Measurements from ENCODE around the gene MS4A12.
"Not testable (repeated sequence)": the region's sequence is repeated elsewhere in the genome, so short reads cannot be mapped to it uniquely, and the experiment has no call there.

MS4A12 gene

GRCh38 chr11:60477035-60477445 is 15.5 kb upstream of the MS4A12 start:
- H3K4me1 ChIP-seq (ENCODE audit: control insufficient read depth in 5 of 5, insufficient read depth in 5 of 5, low read length in 5 of 5): no peaks in the 10 kb centered on the region
- H3K36me3 ChIP-seq (ENCODE audit: control insufficient read depth in 5 of 5, insufficient read depth in 5 of 5, low read length in 5 of 5): no peaks in the 10 kb centered on the region
- no peak overlapping the region for H3K4me3 ChIP-seq (ENCODE audit: low read depth in 1 of 5, low read length in 5 of 5)
- H3K9me3 ChIP-seq (ENCODE audit: control insufficient read depth in 5 of 5, low read length in 5 of 5): no peaks in the 10 kb centered on the region
- H3K27me3 ChIP-seq (ENCODE audit: control insufficient read depth in 5 of 5, insufficient read depth in 4 of 5, low read length in 5 of 5): no peaks in the 10 kb centered on the region
- H3K9ac ChIP-seq (ENCODE audit: low read length in 5 of 5): no peak overlapping the region
- H3K27ac ChIP-seq (ENCODE audit: low read depth, low read length): no peak overlapping the region

GRCh38 chr11:60482361-60482760 is 10.2 kb upstream of the MS4A12 start:
- Histone ChIP-seq H3K27ac (ENCODE audit: low read depth, low read length) (no peak overlapping the region), H3K4me1 (ENCODE audit: control insufficient read depth in 5 of 5, insufficient read depth in 5 of 5, low read length in 5 of 5) (peaks cover 0 to 3% (median 0%) of the 10 kb centered on the region in 5 donors), H3K27me3 (ENCODE audit: control insufficient read depth in 5 of 5, insufficient read depth in 4 of 5, low read length in 5 of 5) (no peaks in the 10 kb centered on the region), H3K4me3 (ENCODE audit: low read depth in 1 of 5, low read length in 5 of 5) (no peak overlapping the region), H3K9me3 (ENCODE audit: control insufficient read depth in 5 of 5, low read length in 5 of 5) (no peaks in the 10 kb centered on the region), H3K9ac (ENCODE audit: low read length in 5 of 5) (no peak overlapping the region), H3K36me3 (ENCODE audit: control insufficient read depth in 5 of 5, insufficient read depth in 5 of 5, low read length in 5 of 5) (no peaks in the 10 kb centered on the region)

GRCh38 chr11:60485987-60486386 is 6.6 kb upstream of the MS4A12 start:
- Histone ChIP-seq H3K9me3 (ENCODE audit: control insufficient read depth in 5 of 5, low read length in 5 of 5) (no peaks in the 10 kb centered on the region), H3K4me3 (ENCODE audit: low read depth in 1 of 5, low read length in 5 of 5) (no peak overlapping the region), H3K4me1 (ENCODE audit: control insufficient read depth in 5 of 5, insufficient read depth in 5 of 5, low read length in 5 of 5) (peaks cover 0 to 3% (median 0%) of the 10 kb centered on the region in 5 donors), H3K27me3 (ENCODE audit: control insufficient read depth in 5 of 5, insufficient read depth in 4 of 5, low read length in 5 of 5) (no peaks in the 10 kb centered on the region), H3K36me3 (ENCODE audit: control insufficient read depth in 5 of 5, insufficient read depth in 5 of 5, low read length in 5 of 5) (no peaks in the 10 kb centered on the region), H3K9ac (ENCODE audit: low read length in 5 of 5) (no peak overlapping the region), H3K27ac (ENCODE audit: low read depth, low read length) (no peak overlapping the region)

GRCh38 chr11:60493454-60493853 is 876 bp downstream of the MS4A12 start:
- Histone ChIP-seq H3K9ac (ENCODE audit: low read length in 5 of 5) (no peak overlapping the region), H3K9me3 (ENCODE audit: control insufficient read depth in 5 of 5, low read length in 5 of 5) (no peaks in the 10 kb centered on the region), H3K4me3 (ENCODE audit: low read depth in 1 of 5, low read length in 5 of 5) (no peak overlapping the region), H3K4me1 (ENCODE audit: control insufficient read depth in 5 of 5, insufficient read depth in 5 of 5, low read length in 5 of 5) (no peaks in the 10 kb centered on the region), H3K27ac (ENCODE audit: low read depth, low read length) (no peak overlapping the region), H3K27me3 (ENCODE audit: control insufficient read depth in 5 of 5, insufficient read depth in 4 of 5, low read length in 5 of 5) (no peaks in the 10 kb centered on the region), H3K36me3 (ENCODE audit: control insufficient read depth in 5 of 5, insufficient read depth in 5 of 5, low read length in 5 of 5) (no peaks in the 10 kb centered on the region)

- Histone ChIP-seq H3K27ac (ENCODE audit: low read depth, low read length) (no peak overlapping the region), H3K36me3 (ENCODE audit: control insufficient read depth in 5 of 5, insufficient read depth in 5 of 5, low read length in 5 of 5) (no peaks in the 10 kb centered on the region), H3K4me3 (ENCODE audit: low read depth in 1 of 5, low read length in 5 of 5) (no peak overlapping the region), H3K9me3 (ENCODE audit: control insufficient read depth in 5 of 5, low read length in 5 of 5) (no peaks in the 10 kb centered on the region), H3K9ac (ENCODE audit: low read length in 5 of 5) (no peak overlapping the region), H3K27me3 (ENCODE audit: control insufficient read depth in 5 of 5, insufficient read depth in 4 of 5, low read length in 5 of 5) (no peaks in the 10 kb centered on the region), H3K4me1 (ENCODE audit: control insufficient read depth in 5 of 5, insufficient read depth in 5 of 5, low read length in 5 of 5) (no peaks in the 10 kb centered on the region)
These were observed 5.8 kb downstream of the MS4A12 start for GRCh38 chr11:60498399-60498798.

GRCh38 chr11:60498853-60499252 is 6.3 kb downstream of the MS4A12 start:
- H3K4me3 ChIP-seq (ENCODE audit: low read depth in 1 of 5, low read length in 5 of 5): no peak overlapping the region
- H3K36me3 ChIP-seq (ENCODE audit: control insufficient read depth in 5 of 5, insufficient read depth in 5 of 5, low read length in 5 of 5): no peaks in the 10 kb centered on the region
- no peaks in the 10 kb centered on the region for H3K4me1 ChIP-seq (ENCODE audit: control insufficient read depth in 5 of 5, insufficient read depth in 5 of 5, low read length in 5 of 5)
- no peak overlapping the region for H3K9ac ChIP-seq (ENCODE audit: low read length in 5 of 5)
- no peaks in the 10 kb centered on the region for H3K27me3 ChIP-seq (ENCODE audit: control insufficient read depth in 5 of 5, insufficient read depth in 4 of 5, low read length in 5 of 5)
- H3K9me3 ChIP-seq (ENCODE audit: control insufficient read depth in 5 of 5, low read length in 5 of 5): no peaks in the 10 kb centered on the region
- no peak overlapping the region for H3K27ac ChIP-seq (ENCODE audit: low read depth, low read length)

GRCh38 chr11:60500276-60500910 is 7.8 kb downstream of the MS4A12 start:
- Histone ChIP-seq H3K4me1 (ENCODE audit: control insufficient read depth in 5 of 5, insufficient read depth in 5 of 5, low read length in 5 of 5) (no peaks in the 10 kb centered on the region), H3K4me3 (ENCODE audit: low read depth in 1 of 5, low read length in 5 of 5) (no peak overlapping the region), H3K27ac (ENCODE audit: low read depth, low read length) (no peak overlapping the region), H3K9ac (ENCODE audit: low read length in 5 of 5) (no peak overlapping the region), H3K36me3 (ENCODE audit: control insufficient read depth in 5 of 5, insufficient read depth in 5 of 5, low read length in 5 of 5) (no peaks in the 10 kb centered on the region), H3K27me3 (ENCODE audit: control insufficient read depth in 5 of 5, insufficient read depth in 4 of 5, low read length in 5 of 5) (no peaks in the 10 kb centered on the region), H3K9me3 (ENCODE audit: control insufficient read depth in 5 of 5, low read length in 5 of 5) (no peaks in the 10 kb centered on the region)

GRCh38 chr11:60502221-60502775 is 9.7 kb downstream of the MS4A12 start:
- no peak overlapping the region for H3K27ac ChIP-seq (ENCODE audit: low read depth, low read length)

GRCh38 chr11:60504219-60504905 is 11.8 kb downstream of the MS4A12 start:
- H3K27me3 ChIP-seq (ENCODE audit: control insufficient read depth in 5 of 5, insufficient read depth in 4 of 5, low read length in 5 of 5): no peaks in the 10 kb centered on the region
- no peaks in the 10 kb centered on the region for H3K36me3 ChIP-seq (ENCODE audit: control insufficient read depth in 5 of 5, insufficient read depth in 5 of 5, low read length in 5 of 5)
- H3K9me3 ChIP-seq (ENCODE audit: control insufficient read depth in 5 of 5, low read length in 5 of 5): no peaks in the 10 kb centered on the region
- H3K27ac ChIP-seq (ENCODE audit: low read depth, low read length): no peak overlapping the region
- no peak overlapping the region for H3K9ac ChIP-seq (ENCODE audit: low read length in 5 of 5)
- no peak overlapping the region for H3K4me3 ChIP-seq (ENCODE audit: low read depth in 1 of 5, low read length in 5 of 5)
- H3K4me1 ChIP-seq (ENCODE audit: control insufficient read depth in 5 of 5, insufficient read depth in 5 of 5, low read length in 5 of 5): no peaks in the 10 kb centered on the region

More at GRCh38 chr11:60502221-60502775, 9.7 kb downstream of the MS4A12 start:
- Histone ChIP-seq H3K27me3 (ENCODE audit: control insufficient read depth in 5 of 5, insufficient read depth in 4 of 5, low read length in 5 of 5) (no peaks in the 10 kb centered on the region), H3K9ac (ENCODE audit: low read length in 5 of 5) (no peak overlapping the region), H3K4me3 (ENCODE audit: low read depth in 1 of 5, low read length in 5 of 5) (no peak overlapping the region), H3K36me3 (ENCODE audit: control insufficient read depth in 5 of 5, insufficient read depth in 5 of 5, low read length in 5 of 5) (no peaks in the 10 kb centered on the region), H3K9me3 (ENCODE audit: control insufficient read depth in 5 of 5, low read length in 5 of 5) (no peaks in the 10 kb centered on the region), H3K4me1 (ENCODE audit: control insufficient read depth in 5 of 5, insufficient read depth in 5 of 5, low read length in 5 of 5) (no peaks in the 10 kb centered on the region)

- H3K9ac ChIP-seq (ENCODE audit: low read length in 5 of 5); H3K27ac ChIP-seq (ENCODE audit: low read depth, low read length); H3K27me3 ChIP-seq (ENCODE audit: control insufficient read depth in 5 of 5, insufficient read depth in 4 of 5, low read length in 5 of 5); H3K4me1 ChIP-seq (ENCODE audit: control insufficient read depth in 5 of 5, insufficient read depth in 5 of 5, low read length in 5 of 5); H3K36me3 ChIP-seq (ENCODE audit: control insufficient read depth in 5 of 5, insufficient read depth in 5 of 5, low read length in 5 of 5); H3K9me3 ChIP-seq (ENCODE audit: control insufficient read depth in 5 of 5, low read length in 5 of 5); H3K4me3 ChIP-seq (ENCODE audit: low read depth in 1 of 5, low read length in 5 of 5): not testable (repeated sequence)
These were observed 17.0 kb downstream of the MS4A12 start for GRCh38 chr11:60509609-60510008.

Data from subcutaneous abdominal adipose tissue (tissue), 5 donors.